M059J (cell line): ENCODE measurements around the gene KCNQ1. TPM values are rescaled to one million over a fixed set of nuclear protein-coding genes. Genes with fewer than 3 reads are reported as not detected.

Experiments
- DNase-seq: peaks from one replicate; pipeline ENCODE4 v3.0.0-alpha.2; 2012; ENCODE audit warnings: low read depth
- total RNA-seq: library from RNA; depleted of rRNA; stranded (reverse); fragments of >200 nt; shearing (Covaris generic); gene quantifications from 2 replicates; pipeline ENCODE4 v1.2.3, GENCODE V29; 2014

Gene KCNQ1
- total RNA-seq, 1 experiment from 2014 or later, result not detected

- no peak for DNase-seq
Measured at GRCh38 chr11:2577991-2578928, 133.5 kb downstream of the KCNQ1 start.

GRCh38 chr11:2578929-2579270, 134.1 kb downstream of the KCNQ1 start:
- DNase-seq, result no peak

DNA sequence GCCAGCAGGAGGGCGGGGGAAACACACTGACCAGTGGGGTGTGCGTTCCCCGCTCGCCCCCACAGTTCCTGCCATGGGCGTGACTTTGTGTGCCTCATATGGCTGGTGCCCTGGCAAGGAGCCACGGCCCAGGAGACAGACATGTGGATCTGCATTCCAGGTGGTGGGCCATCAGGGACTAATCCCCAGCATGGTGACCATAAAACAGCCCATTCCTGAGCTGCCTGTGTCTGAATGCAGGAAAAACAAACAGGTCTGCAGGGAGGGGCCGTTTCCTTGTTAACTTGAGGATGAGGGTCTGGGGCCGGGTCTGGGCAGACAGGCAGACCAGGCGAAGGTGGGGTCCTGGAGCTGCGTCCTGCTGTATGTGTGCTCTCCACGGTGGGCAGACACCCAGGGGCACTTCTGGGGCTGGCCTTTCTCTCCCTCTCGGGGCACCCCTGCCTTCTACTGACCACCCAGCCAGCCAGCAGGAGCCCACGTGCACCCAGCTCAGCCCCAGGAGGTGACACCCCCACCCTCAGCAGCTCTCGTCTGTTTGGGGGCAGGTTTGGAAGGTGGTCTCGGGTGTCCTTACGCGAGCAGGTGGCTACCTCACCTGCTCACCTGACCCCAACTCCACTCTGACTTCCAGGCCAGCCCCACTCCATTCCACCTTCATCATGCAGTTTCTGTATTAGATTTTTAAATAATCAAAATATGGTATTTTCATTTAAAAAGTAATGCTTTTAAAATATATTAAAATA, 134.7 kb downstream of the KCNQ1 start:
- no peak for DNase-seq

DNA sequence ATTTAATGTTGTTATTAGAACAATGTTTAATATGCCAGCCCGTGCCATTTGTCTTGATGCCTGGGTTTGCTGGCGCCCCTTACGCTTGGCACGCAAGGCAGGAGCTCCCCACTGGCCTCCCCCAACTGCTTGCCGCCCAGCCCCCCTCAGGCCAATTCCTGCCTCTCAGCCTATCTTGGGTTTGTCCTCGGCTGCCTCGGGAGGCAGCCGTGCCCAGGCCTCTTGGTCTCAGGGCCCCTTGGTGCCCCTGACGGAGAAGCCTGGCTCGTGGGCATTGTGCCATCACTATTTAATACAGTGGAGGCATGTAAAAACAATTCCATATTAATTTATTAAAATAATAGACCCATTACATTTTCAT, 135.2 kb downstream of the KCNQ1 start:
- DNase-seq, result no peak

DNA sequence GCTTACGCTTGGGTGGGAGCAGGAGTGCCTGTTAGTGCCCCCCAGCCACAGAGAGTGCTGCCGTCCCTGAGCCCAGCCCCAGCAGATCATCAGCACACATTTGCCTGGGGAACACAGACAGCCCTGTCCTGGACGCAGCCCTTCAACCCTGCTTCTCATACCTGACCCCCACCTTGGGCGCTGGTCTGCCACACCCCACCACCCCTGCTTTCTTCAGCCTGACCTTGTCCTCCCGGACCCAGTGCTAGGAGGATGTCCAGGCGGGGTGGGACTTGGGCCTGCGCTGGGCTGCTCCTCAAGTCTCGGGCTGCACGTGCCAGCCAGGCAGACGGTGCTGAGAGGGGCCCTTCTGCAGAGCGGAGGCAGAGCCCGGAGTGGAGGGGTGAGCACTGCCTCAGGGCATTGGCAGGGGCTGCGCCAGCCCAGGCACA, 135.8 kb downstream of the KCNQ1 start:
- DNase-seq, result no peak

- DNase-seq, result no peak
Measured at GRCh38 chr11:2581151-2581930, 136.5 kb downstream of the KCNQ1 start.

- no peak for DNase-seq
Measured at GRCh38 chr11:2581931-2582350, 137.1 kb downstream of the KCNQ1 start.

- no peak for DNase-seq
Measured at GRCh38 chr11:2582351-2582945, 137.6 kb downstream of the KCNQ1 start.

- no peak for DNase-seq
Measured at GRCh38 chr11:2582946-2583604, 138.3 kb downstream of the KCNQ1 start.

DNA sequence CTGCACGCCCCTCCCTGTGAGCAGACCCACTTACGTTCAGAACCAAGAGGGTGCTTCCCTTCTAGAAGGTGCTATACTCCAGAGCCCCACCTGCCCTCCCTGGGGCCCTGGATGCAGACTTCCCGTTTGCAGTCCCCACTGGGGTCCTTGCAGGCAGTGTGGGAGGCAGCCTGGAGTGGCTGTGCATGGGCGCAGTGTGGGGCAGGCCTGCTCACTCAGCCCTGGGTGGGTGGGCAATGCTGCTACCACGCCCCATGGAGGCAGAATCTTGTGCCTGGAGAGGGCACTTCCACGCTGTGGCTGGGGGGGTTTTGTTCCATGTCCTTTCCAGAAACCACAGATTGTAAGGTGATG, 138.8 kb downstream of the KCNQ1 start:
- DNase-seq, result no peak

- no peak for DNase-seq
Measured at GRCh38 chr11:2584434-2584811, 139.6 kb downstream of the KCNQ1 start.

- no peak for DNase-seq
Measured at GRCh38 chr11:2584812-2585565, 140.2 kb downstream of the KCNQ1 start.

DNA sequence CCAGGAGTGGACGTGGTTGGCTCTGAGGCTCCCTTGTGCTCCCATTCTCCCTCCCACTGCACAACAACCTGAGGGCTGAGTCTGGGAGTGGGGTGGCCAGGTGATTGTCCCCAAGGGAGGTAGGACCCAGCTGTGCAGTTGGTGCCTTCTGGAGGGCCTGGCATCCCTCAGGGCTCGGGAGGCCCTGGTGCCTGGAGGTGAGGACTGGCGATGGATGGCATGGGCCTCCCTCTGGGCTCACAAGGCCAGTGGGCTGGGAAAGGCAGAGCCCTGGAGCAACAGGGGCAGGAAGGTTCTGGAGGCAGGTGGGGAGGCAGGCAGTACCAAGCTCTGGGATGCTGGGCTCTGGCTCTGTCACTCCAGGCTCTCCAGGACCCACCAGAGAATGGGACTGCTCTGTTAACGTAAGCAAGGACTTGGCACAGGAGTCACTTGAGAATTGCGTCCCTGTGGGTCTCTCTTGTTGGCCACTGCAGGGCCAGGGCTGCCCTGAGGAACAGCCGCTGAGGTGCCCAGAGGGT, 140.8 kb downstream of the KCNQ1 start:
- DNase-seq, result no peak

DNA sequence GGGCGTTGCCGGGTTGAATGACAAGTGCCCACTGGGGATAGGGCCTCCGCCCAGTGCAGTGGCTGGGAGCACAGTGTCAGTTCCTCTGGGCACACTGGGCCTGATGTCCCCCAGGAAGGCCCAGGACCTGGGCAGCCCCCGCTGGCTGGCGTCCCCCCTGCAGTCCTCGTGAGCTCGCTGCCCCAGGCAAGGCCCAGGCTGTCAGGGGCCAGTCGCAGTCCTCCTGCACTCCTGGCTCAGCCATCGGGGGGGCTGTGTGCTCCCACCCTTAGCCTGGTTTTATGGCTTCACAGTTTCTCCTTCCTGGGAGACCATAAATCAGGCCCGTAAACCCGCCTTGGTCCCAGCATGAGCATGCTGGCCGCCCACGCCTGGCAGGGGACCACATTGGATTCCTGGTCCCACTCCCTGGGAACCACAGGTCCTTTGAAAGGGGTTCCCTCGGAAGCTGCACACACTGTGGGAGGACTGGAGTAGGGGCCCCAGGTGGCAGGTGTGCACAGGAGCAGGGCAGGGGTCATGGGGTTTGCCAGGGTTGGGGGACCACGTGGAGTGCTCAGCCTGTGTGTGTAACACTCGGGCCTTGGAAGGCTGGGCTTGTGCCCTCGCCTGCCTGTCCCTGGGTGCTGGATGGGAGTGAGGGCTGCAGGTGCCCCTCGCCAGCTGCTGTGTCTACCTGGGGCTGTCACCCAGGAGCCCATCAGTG, 141.4 kb downstream of the KCNQ1 start:
- no peak for DNase-seq

GRCh38 chr11:2586793-2587131, 142.0 kb downstream of the KCNQ1 start:
- no peak for DNase-seq

DNA sequence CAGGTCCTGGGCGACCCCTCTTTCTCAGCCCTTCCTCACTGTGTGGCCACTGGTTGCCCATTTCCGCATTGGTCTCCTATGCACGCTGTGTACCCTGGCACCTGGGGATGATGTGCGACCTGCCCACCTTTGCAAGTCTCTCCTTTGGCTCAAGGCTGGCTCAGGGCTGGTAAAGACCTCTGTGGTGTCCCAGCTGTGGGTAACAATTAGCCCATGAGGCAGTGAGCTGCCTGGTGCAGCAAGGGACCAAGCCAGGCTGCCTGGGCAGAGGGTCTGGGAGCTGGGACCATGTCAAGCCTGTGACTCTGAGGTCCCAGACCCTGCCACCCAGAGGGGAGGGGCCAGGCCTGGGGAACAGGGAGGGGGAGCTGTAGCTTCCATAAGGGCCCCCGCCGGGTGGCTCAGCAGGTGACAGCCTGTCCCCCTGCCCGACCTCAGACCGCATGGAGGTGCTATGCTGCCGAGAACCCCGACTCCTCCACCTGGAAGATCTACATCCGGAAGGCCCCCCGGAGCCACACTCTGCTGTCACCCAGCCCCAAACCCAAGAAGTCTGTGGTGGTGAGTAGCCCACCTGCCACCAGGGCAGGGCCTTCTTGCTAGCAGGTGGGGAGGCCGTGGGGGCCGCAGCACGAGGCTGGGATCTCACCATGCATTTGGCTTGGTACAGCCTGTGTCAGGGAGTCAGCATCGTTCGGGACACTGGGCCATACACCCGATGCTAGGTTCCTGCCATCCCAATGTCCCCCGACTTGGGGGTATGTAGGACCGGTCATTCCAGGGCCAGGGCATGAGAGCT, 142.5 kb downstream of the KCNQ1 start:
- no peak for DNase-seq

- DNase-seq, result no peak
Measured at GRCh38 chr11:2587976-2588748, 143.4 kb downstream of the KCNQ1 start.

DNA sequence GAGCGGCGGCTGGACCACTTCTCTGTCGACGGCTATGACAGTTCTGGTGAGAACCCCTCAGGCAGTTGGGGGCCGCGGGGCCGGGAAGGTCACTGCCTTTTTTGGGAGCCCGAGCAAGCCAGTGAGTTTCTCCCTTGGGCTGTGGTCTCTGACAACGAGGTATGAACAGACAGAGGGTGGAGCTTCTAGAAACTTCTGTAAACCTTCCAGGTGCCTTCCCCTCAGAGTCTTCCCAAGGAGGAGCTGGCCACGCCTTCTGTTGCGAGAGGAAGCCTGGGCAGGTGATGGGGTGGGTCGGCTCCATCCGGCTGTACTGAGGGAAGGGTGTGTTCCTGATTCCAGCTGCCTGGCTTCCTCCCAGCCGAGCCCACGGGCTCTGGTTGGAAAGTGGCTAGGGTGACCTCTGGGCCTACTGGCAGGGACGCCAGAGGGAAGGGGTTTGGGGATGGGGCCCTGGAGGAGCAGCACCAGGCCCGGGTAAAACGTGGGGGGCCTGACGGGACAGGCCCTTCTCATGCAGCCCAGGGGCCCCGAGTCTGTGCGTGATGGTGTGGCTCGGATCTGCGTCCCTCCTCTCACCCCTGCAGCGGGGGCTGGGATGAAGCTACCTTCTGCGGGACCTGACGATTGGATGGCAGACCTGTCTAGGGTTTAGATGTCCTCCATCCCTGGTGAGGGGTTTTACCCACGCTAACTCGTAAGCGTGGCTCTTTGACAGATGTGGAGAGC, 144.2 kb downstream of the KCNQ1 start:
- no peak for DNase-seq
